GM12875 (cell line): ENCODE results near the gene COMP.

Source experiments
- H3K4me3 ChIP-seq: one replicate; pipeline ENCODE4 v1.5.1; 2011; ENCODE audit warnings: low read depth, low read length, control low read depth
- TF ChIP-seq, protein P1 (sequence below): IDR thresholded peaks from 2 replicates; pipeline ENCODE4 v1.5.1; 2011; ENCODE audit warnings: low read depth, mild to moderate bottlenecking, control low read depth, inconsistent platforms, low read length, moderate library complexity, borderline replicate concordance; ENCODE audit not compliant: insufficient read depth

COMP gene

DNA sequence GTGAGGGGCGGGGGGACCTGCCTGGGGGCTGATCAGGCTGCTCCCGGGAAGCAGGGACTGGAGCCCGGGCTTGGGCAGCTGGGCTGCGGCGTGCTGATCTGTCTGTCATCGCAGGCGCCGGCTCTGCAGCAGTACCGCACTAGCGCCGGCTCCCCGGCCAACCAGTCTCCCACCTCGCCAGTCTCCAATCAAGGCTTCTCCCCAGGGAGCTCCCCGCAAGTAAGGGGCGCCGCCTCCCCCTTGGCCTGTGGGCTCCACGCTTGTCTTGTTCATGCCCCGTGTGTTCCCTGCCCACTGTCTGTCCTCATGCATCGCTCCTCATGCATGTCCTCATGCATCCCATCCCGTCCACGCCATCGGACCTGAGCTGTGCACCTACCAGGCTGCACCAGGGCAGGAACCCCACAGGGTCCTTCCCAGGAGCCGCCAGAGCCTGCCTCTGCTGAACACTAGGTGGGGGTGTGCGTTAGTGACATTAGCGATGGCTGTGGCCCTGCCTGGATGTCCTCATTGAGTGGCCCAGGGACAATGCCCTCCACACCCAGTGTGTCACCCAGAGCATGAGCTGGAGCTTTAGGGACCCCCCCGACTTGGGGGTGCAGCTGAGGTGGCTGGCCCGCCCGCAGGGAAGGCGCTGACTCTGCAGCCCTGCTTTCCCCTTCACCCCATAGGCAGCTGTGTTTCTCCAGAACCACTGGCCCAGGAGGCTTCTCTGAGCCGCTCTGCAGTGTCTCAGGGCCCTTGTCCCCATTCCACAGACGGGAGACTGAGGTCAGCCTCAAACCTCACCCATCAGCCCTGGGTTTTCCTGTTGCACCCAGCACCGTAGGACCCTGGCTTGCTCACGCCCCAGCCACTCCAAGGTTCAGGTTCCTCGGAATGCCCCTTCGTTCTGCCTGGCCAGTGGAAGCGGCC is 19.5 kb downstream of the COMP start:
- H3K4me3 ChIP-seq: no peak overlapping the region
- TF ChIP-seq, protein P1, sequence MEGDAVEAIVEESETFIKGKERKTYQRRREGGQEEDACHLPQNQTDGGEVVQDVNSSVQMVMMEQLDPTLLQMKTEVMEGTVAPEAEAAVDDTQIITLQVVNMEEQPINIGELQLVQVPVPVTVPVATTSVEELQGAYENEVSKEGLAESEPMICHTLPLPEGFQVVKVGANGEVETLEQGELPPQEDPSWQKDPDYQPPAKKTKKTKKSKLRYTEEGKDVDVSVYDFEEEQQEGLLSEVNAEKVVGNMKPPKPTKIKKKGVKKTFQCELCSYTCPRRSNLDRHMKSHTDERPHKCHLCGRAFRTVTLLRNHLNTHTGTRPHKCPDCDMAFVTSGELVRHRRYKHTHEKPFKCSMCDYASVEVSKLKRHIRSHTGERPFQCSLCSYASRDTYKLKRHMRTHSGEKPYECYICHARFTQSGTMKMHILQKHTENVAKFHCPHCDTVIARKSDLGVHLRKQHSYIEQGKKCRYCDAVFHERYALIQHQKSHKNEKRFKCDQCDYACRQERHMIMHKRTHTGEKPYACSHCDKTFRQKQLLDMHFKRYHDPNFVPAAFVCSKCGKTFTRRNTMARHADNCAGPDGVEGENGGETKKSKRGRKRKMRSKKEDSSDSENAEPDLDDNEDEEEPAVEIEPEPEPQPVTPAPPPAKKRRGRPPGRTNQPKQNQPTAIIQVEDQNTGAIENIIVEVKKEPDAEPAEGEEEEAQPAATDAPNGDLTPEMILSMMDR: peak; percentile 40; the same call in 1 of the 2 replicates

DNA sequence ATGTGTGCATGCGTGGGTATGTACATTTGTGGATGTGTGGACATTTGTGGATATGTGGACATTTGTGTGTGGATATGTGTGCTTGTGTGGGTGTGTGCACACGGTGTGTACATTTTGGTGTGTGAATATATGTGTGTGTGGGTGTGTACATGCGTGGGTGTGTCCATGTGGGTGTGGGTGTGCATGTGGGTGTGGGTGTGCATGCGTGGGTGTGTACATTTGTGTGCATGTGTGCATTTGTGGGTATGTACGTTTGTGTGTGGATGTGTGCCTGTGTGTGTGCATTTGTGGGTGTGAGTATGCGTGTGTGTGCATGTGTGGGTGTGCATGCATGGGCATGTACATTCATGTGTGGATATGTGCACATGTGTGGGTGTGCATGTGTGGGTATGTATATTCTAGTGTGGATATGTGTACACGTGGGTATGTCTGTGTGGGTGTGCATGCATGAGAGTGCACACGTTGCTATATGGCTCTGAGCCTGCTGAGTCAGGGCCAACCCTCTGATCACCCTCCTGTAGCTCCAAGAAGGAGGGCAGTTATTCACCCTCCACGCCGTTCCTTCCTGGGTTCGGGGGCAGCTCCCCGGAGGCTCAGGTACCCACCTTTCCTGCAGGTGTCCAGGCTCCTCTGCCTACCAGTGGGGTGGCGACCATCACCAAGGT is 20.3 kb downstream of the COMP start:
- no peak overlapping the region for H3K4me3 ChIP-seq
- TF ChIP-seq, protein P1: no peak

DNA sequence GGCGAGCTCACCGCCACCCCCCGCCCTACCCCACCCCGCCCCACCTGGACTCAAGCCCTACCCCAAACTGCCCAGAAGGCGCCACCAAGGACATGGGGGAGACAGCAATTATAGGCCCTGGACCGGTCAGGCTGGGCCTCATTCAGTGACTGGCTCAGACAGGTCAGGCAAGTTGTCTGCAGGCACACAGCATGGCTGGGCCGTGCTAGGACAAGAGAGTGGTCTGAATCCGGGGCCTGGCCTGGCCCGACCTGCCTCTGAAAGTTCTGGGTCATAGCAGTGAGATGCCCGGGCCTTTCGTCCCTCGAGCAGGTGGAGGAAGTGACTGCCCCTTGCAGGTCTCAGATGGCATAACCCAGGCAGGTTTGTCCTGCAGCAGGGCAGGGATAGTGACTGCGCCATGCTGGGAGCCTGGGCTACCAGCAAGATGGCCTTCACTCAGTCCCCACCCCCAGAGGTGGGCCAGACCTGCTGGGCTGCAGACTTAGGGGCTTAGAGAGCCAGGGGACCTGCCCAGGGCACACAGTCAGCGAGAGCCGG is 21.0 kb downstream of the COMP start:
- TF ChIP-seq, protein P1: no peak
- H3K4me3 ChIP-seq: no peak overlapping the region

DNA sequence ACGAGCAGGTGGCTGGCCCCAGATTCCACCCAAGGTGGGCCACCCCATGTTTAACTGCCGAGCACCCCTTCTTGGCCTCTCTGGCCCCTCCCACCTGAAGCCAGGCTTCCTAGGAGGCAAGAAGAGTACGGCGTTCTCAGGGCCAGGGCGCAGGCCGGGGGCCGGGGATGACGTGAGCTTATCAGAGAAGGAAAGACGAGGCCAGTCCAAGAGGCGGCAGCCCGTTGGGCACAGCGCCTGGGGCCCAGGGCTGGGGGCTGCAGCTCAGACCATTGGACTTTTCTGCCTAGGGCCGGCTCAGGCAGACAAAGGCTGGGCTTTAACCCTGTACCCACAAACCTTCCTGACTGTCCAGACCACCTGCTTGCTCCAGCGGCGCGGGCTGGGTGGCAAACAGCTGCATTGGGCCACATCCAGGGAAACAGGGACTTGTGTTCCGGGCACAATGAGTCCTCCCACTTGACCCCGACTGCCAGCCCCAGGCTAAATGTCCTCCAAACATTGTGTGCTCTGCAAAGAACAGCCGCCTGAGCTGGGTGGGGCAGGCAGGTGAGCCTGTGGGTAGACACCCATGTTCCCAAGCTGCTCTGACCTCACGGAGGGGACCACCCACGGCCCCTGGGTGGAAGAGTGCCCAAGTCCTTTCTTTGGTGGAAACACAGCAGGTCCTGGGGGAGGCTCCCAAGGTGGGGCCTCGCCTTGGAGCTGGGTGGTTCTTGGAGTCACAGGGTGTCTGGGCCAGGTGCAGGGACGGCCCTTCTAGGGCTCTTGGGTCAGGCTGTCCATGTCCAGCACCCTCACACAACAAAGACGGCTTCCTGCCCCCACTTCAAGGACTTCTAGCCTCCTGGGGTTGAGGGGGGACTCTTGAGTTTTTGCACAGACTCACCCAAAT is 21.9 kb downstream of the COMP start:
- TF ChIP-seq, protein P1: no peak
- no peak overlapping the region for H3K4me3 ChIP-seq

DNA sequence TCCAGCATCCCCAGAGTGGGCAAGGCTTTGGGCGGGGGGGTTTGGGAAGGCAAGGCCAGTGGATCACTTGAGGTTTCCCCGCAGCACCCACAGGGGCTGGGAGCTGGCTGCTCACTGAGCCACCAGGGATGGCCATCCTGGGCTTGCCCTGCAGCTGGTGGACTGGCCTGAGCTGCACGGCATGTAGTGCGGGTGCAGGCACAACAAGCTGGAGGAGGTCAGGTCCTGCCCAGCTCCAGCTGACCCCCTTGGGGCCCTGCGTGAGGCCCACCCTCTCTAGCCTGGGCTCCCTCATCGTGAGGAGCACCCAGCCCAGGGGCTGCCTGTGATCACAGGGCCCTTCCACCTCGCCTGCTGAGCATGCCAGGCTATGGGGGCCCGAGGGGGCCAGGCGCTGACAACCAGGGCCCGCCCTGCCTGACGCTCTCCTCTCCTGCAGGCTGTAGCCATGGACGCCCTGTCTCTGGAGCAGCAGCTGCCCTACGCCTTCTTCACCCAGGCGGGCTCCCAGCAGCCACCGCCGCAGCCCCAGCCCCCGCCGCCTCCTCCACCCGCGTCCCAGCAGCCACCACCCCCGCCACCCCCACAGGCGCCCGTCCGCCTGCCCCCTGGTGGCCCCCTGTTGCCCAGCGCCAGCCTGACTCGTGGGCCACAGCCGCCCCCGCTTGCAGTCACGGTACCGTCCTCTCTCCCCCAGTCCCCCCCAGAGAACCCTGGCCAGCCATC is 22.9 kb downstream of the COMP start:
- H3K4me3 ChIP-seq: no peak overlapping the region
- TF ChIP-seq, protein P1: 0 out of 2 replicates have a peak, but pooled peaks have one; percentile 7

DNA sequence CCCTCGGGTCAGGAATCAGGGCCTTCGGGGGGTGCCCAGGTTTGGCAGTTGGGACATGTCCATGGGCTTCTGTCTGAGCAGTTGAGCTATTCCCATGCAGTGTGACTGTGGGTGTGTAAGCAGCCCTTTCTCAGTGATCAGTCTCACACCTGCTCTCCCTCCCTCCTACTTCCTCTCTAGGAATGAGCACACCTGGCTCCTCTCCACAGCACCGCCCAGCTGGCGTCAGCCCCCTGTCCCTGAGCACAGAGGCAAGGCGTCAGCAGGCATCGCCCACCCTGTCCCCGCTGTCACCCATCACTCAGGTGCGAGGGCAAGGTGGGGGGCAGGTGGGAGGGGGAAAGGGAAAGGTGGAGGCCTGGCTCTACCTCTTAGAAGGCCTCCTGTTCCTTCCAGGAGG is 25.9 kb downstream of the COMP start:
- TF ChIP-seq, protein P1: no peak
- H3K4me3 ChIP-seq: no peak overlapping the region
